IPS-NIHi11 (cell line): ENCODE measurements around the gene UBE2D2.

Experiments
- DNase-seq: peaks from one replicate; pipeline ENCODE4 v3.0.0; 2012; ENCODE audit warnings: mixed read lengths, low spot score

Gene UBE2D2

DNA sequence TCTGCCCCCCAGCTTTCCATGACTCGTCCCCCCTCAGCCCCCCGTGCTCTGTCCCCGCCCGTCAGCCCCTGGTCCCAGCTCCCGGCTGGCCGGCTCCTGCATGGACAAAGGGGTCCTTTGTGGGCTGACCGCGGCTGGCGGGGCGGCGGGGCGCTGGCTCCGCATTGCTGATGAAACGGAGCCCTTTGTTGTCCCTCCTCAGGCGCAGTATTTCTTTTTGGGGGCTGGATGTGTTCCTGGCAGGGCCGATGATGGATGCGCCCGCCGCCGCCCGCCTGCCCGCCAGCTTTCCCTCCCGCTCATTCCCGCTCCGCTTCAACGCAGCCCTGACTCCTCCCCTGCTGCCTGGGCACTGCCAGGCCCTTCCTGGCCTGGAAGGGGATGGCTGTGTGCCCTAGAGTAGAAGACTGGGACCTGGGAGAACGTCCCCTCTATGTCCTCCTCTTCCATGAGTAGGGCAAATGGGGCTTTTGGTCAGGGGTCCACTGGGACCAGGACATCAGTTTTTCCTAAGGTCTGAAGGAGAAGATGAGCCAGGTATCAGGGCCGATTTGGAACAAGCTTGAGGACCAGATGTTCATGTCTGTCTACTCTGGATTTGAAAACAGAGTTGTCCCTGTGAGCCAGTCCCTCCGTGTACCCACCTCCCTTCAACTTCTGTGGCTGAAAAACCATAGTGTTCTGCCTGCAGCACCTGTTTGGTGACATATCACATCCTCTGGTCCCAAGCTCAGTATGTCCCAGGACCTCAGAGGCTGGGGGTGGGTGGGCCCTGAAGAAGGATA lies 116.0 kb downstream of the UBE2D2 start:
- DNase-seq, result no peak
